Measurements from ENCODE around the gene BMS1.

- TF ChIP-seq POLR2A (IDR thresholded peaks at IDR 0.05; ENCODE audit: extremely low read depth, insufficient read length), result no peak
- TF ChIP-seq, protein P1, sequence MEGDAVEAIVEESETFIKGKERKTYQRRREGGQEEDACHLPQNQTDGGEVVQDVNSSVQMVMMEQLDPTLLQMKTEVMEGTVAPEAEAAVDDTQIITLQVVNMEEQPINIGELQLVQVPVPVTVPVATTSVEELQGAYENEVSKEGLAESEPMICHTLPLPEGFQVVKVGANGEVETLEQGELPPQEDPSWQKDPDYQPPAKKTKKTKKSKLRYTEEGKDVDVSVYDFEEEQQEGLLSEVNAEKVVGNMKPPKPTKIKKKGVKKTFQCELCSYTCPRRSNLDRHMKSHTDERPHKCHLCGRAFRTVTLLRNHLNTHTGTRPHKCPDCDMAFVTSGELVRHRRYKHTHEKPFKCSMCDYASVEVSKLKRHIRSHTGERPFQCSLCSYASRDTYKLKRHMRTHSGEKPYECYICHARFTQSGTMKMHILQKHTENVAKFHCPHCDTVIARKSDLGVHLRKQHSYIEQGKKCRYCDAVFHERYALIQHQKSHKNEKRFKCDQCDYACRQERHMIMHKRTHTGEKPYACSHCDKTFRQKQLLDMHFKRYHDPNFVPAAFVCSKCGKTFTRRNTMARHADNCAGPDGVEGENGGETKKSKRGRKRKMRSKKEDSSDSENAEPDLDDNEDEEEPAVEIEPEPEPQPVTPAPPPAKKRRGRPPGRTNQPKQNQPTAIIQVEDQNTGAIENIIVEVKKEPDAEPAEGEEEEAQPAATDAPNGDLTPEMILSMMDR (IDR thresholded peaks at IDR 0.05; ENCODE audit: low read depth, low read length), result no peak
- TF ChIP-seq MYC (IDR thresholded peaks at IDR 0.05; ENCODE audit: low read depth, low read length), result no peak
Measured at GRCh38 chr10:42874713-42875387, 92.3 kb downstream of the BMS1 start.
